HG03175 (cell line): ENCODE results near the gene WDR45B.
"Not testable (repeated sequence)": the region's sequence is repeated elsewhere in the genome, so short reads cannot be mapped to it uniquely, and the experiment has no call there.

Experiments
- ATAC-seq: cut with Tn5 transposase; IDR thresholded peaks from one replicate; pipeline ENCODE4 v1.9.1; 2021; ENCODE audit warnings: mild to moderate bottlenecking, moderate library complexity; ENCODE audit not compliant: unreplicated experiment

The WDR45B gene

DNA sequence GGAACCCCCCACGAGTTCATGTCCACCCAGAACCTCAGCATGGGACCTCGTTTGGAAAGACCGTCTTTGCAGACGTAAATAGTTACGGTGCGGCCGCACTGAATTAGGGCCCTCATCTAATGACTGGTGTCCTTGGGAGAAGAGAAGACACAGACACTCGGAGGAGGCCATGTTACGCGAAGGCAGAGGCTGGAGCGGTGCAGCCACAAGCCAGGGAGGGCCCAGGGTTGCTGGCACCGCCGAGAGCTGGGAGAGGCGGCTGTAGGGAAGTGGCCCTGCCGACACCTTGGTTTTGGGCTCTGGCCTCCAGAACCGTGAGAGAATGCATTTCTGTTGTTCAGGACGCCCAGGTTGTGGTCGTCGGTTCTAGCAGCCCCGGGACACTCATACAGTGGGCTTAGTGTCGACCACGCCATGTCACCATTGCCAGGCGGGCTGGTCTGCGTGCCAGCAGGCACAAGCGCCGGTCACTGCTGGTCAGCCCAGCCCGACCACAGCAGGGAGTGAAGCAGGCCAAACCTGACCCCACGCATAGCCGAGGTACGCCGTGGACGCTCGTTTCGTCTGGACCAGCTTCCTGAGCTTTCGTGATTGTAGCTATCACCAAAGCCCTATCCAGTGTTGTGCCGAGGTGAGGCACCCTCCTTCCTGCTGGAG is 10.7 kb upstream of the WDR45B start:
- ATAC-seq: no peak

GRCh38 chr17:82658331-82658730 is 10.1 kb upstream of the WDR45B start:
- ATAC-seq: no peak

DNA sequence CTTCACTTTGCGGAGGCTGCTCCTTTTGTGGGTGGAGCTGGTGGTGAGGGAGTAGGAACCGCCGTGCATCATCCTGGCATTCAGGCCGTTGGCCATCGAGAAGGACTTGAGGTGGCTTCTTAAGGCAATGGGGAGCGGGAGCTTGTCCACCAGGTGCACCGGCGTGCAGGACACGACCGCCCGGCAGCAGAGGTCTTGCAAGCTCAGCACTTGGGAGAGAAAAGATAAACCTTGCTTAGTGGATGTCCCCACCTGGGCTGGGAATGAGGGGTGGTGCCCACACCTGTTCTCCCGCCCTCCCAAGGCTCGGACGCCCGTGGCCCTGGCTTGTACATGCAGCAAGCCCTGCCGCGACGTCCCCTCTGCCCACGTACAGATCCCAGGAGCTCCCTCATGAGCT is 9.7 kb upstream of the WDR45B start:
- ATAC-seq: no peak

DNA sequence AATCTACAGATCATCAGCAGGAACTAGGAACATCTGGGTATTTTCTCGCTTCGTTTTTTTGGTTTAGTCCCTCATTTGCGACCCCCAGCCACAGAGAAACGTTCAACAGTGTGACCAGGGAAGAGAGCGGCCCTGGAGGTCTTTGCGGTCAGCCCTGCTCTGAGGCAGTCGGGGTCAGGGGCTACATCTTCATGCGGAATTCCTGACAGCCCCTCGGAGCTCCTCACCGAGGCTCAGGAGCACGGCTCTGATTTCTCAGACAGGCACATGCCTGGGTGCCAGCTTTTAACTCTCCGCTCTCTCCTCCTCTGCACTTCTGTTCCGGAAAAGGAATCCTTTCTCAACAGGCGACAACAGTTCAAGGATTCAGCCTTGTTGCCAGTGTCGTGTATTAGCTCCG is 8.0 kb upstream of the WDR45B start:
- ATAC-seq: no peak

- no peak for ATAC-seq
Observed at GRCh38 chr17:82655523-82655922, 7.3 kb upstream of the WDR45B start.

DNA sequence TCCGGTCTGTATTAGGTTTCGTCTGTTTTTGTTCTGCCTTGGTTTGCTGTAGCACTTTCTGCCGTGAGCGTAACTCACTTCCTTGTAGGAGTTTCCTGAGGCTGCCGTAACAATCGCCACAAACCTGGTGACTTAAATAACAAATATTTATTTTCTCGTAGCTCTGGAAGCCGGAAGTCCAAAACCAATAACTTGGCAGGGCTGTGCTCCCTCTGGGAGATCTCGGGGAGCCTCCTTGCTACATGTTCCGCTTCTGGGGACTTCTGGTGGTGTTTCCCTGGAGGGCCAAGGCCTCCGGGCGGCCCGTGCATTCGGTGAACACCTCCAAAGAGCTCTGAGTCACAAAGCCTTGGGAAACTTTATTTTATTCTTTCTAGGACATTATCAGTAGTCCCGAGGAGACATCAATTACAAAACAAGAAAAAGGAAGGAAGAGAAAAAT is 6.8 kb upstream of the WDR45B start:
- ATAC-seq: no peak

- ATAC-seq: not testable (repeated sequence)
Observed at GRCh38 chr17:82654611-82655010, 6.4 kb upstream of the WDR45B start.

- no peak for ATAC-seq
Observed at GRCh38 chr17:82653651-82654528, 5.6 kb upstream of the WDR45B start.

- ATAC-seq: no peak
Observed at GRCh38 chr17:82650723-82651122, 2.5 kb upstream of the WDR45B start.

GRCh38 chr17:82649501-82650261 is 1.4 kb upstream of the WDR45B start:
- ATAC-seq: no peak

DNA sequence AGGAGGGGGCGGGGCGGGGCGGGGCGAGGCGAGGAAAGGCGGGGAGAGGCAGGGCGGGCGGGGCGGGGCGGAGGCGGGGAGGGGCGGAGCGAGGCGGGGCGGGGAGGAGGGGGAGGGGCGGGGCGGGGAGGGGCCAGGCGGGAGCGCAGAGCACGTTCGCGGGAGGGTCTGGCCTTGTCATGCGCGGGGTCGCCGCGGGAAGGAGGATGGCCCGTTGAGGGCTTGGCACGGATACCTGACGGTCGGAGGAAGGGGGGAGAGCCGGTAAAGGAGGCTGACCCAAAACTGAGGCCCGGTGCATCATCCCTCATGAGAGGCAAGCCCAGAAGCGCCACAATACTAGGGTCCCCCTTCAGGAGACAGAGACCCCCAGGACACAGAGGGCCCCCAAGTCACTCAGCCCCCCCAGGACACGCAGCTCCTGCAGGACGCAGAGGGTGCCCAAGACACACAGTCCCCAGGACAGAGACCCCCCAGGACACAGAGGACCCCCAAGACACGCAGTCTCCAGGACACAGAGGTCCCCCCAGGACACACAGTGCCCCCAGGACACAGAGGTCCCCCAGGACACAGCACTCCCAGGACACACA is 593 bp upstream of the WDR45B start:
- ATAC-seq: no peak

- peak; percentile 27 for ATAC-seq
Observed at GRCh38 chr17:82647593-82648164, 565 bp downstream of the WDR45B start.

DNA sequence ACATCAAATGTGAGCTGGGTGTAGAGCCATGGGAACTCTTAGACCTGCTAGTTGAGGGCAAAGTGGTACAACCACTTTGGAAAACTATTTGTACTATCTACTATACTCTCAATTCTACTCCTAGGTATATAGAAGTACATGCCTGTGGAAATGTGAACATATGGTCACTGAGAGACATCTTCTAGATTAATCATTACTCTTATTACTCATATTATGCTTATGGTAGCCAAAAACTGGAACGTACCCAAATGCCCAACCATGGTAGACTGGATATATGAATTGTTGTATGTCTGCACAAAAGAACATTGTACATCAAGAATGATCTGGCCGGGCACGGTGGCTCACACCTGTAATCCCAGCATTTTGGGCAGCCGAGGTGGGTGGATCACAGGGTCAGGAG is 2.7 kb downstream of the WDR45B start:
- no peak for ATAC-seq

GRCh38 chr17:82644148-82644547 is 4.1 kb downstream of the WDR45B start:
- ATAC-seq: no peak

- no peak for ATAC-seq
Observed at GRCh38 chr17:82642022-82642421, 6.2 kb downstream of the WDR45B start.

GRCh38 chr17:82640036-82640435 is 8.2 kb downstream of the WDR45B start:
- ATAC-seq: no peak

GRCh38 chr17:82639628-82640027 is 8.6 kb downstream of the WDR45B start:
- ATAC-seq: no peak

- ATAC-seq: no peak
Observed at GRCh38 chr17:82638183-82638773, 10.0 kb downstream of the WDR45B start.

GRCh38 chr17:82636626-82637598 is 11.3 kb downstream of the WDR45B start:
- no peak for ATAC-seq
